HG03571 (cell line): ENCODE data around the gene RIC1.
"Not testable (repeated sequence)": the region's sequence is repeated elsewhere in the genome, so short reads cannot be mapped to it uniquely, and the experiment has no call there.

Experiments used
- ATAC-seq: cut with Tn5 transposase; IDR thresholded peaks from one replicate; pipeline ENCODE4 v1.9.1; 2021; ENCODE audit not compliant: unreplicated experiment

The RIC1 gene

DNA sequence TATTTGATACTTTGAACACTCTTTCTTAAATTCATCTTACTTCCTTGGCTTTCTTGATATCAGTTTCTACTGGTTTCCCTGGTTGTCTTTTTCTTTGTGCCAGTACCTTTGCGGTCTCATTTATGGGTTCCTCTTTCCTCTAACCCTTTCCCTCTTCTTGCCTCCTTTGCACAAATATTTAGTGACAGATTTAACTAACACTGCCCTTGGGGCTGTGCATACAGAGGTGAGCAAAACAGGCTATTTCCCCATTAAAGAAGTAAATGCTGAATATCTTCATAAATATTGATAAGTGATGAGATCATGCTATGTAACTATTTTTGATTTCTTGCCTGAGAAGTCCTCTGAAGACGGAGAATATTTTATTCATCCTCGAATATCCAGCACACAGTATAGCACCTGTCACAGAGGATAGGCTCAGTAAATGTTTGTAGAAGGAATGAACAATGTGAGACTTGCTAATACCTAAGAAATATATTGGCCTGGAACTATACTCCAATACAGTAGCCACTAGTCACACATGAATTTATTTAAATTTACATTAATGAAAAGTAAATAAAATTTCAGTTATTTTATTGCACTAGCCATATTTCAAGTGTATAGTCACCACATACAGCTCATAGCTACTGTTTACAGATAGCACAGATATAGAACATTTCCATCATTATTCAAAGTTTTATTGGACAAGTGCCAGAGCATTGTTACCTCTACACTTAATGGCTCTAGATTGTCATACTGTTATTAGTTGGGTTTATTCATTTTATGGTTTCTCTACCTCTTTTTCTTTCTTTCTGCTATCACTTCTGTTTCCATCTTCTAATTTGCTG, 90.4 kb downstream of the RIC1 start:
- no peak for ATAC-seq

DNA sequence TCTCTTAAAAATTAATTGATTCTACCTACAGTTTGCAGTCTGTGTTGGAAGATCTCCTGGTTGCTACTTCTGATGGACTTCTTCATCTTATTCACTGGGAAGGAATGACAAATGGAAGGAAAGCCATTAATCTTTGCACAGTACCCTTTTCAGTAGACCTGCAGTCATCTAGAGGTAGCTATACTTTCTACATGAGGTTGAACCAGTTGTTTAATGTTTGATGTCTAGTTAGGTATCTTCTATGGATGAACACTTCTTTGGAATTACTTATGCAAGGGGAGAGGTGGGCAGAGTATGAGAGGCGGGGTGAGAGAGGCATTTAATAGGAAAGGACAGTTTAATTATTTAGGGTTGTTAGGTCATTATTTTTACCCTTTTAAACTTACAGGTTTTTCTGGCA, 91.2 kb downstream of the RIC1 start:
- no peak for ATAC-seq

DNA sequence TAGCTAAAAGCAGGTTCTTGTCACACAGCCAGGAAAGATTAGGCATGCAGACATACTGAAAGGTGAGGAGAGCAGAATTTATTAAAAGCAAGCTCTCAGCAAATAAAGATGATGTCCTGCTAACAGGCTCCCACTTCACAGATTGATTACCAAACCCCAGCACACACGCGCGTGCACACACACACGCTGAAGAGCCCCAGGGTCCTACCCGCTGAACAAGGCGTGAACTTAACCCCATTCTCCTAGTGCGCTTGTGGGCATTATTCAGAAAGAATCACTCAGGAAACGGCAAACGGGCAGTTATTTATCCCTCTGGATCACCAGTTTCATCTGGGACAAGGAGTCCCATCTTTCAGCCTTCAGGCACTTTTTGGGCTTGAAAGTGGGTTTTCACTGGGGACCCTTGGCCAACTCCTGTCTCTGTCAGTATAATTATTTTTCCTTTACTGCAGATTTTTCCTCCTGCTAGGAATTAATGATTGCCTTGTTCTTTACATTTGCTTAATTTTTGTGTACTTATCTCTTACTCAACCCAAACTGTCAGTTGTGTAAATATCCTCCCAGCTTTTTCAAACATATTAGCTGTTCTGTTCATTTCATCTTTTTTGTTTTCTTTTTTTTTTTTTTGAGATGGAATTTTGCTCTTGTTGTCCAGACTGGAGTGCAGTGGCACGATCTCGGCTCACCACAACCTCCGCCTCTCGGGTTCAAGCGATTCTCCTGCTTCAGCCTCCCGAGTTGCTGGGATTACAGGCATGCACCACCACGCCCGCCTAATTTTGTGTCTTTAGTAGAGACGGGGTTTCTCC, 92.6 kb downstream of the RIC1 start:
- no peak for ATAC-seq

DNA sequence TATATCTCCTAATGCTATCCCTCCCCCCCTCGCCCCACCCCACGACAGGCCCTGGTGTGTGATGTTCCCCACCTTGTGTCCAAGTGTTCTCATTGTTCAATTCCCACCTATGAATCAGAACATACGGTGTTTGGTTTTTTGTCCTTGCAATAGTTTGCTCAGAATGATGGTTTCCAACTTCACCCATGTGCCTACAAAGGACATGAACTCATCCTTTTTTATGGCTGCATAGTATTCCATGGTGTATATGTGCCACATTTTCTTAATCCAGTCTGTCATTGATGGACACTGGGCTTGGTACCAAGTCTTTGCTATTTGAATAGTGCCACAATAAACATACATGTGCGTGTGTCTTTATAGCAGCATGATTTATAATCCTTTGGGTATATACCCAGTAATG, 93.8 kb downstream of the RIC1 start:
- not testable (repeated sequence) for ATAC-seq

DNA sequence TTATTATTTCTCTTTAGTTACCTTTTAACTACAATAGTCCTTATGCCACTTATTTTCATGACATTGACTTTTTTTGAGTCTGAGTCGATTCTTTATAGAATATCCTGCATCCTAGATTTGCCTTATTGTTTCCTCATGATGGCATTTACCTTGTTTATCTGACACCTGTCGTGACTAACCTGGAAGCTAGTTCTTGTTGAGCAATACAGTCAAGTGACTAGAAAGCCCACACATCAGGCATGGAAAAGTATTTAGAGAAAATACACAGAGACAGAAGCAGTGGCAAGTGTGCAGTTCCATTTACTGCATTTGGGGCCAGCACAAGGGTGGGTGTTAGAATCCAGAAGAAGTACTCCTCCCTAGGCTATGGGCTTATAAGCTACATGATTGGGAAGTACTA, 106.2 kb downstream of the RIC1 start:
- ATAC-seq, result no peak

DNA sequence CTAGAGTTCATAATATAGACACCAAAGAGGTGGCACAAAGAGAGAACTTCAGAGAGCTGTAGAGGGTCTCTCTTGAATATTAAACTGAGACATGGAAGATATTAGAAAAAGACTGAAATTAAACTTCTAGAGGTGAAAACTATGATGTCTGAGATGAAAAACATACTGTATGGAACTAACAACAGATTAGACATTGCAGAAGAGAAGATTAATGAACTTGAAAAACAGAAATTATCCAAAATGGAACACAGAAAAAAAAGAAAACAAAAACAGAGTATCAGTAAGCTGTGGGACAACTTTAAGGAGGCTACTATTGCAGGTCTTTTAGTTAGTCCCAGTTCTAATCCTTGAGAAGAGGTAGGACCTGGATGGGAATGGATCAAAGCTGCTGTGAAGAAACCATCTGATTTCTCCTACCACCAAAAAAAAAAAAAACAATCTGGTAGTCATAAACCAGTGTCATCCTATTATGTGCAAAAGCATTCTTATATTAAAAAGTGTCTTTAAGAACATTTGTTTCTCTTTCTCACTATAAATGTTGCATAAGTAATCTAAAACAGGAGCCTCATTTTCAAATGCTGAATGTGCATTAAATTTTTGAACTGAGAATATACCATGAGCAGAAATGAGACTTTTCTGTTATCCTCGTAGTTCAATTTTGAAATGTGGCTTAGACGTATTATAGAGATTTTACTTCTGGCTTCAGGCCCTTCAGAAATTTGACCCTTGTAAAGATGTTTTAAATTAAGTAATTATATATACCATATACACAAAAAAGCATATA, 107.8 kb downstream of the RIC1 start:
- no peak for ATAC-seq

DNA sequence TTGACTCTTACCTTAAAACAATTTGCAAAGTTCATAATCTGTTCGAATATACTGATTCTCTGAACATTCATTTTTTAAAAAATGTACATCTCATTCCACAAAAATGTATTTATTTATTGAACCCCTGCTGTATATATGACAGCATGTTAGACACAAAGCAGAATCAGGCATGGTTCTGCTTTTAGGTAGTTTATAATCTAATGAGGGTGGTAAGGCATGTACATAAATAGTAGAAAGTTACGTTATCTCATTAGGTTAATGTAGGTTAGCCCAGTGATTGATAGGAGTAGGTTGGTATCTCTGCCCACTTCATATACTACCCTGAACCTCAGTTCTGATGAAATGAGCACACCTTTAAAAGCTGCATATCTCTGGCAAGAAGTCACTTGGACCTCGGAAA, 114.2 kb downstream of the RIC1 start:
- ATAC-seq, result no peak

DNA sequence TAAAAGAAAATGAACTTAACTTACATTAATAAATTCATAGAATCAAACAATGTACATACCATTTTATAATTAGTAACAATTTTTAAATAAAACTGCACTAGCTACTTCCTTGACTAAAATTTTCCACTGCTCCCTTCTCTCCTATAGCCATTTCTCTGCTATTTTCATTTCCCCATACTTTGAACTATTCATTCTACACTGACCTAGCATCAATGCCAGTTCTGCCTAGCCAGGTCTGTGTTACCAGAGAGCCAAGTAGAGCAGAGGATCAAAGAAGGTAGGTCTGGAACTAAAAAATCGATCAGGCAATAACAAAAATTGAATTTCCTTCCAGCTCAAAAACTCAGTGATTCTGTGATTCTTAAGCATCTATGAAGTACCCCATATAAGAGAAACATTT, 119.5 kb downstream of the RIC1 start:
- ATAC-seq, result no peak

DNA sequence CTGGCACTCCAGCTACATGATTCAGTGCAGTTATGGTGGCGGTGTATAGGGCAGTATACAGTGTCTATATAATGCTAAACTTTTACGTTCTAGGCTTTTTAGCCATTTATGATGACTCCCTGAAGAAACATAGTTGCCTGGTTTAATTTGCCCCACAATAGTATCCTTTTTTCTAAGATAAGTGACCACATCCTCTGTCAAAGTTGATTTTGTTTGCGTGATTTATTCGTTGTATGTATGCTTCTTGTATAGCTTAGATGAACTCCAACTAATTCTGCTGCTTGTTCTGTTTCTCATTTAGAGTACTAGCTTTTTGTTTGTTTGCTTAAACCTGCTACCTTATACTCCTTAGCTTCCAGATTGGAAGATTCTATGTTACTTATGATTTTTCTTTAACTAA, 120.4 kb downstream of the RIC1 start:
- no peak for ATAC-seq

DNA sequence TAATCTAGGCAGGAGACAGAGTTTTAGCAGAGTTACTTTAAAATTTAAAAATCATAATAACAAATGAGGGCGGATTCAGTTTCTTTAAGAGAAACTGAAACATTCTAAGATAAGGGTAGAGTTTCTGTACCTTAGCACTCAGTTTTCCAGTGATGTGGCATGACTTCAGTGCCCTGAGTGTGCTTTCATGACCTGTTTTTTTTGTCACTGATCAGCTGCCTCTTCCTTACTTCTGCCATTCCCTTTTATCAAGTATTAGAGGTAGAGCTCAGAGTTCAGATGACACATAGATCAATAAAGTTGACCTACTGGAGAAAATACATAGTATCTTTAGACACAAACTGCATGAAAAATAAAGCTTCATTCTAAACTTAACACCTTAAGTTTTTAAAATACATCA, 121.7 kb downstream of the RIC1 start:
- ATAC-seq, result no peak

DNA sequence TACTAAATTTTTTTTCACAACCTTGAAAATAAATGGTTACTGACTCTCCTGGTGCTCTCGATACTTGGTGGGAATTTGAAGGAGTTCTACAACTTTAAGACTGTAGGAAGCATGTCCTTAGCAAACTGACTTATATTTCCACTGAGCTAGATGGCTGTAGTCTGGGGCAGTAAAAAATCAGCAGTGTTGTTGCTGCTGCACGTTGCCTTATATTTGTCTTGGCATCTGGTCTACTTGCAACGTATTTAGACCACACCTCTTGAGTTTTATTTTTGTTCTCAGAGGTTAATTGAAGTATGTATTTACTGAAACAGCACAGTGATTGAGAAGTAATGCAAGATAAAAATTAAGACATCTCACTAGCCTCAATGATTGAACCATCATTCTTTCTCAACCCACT, 127.7 kb downstream of the RIC1 start:
- ATAC-seq, result no peak

DNA sequence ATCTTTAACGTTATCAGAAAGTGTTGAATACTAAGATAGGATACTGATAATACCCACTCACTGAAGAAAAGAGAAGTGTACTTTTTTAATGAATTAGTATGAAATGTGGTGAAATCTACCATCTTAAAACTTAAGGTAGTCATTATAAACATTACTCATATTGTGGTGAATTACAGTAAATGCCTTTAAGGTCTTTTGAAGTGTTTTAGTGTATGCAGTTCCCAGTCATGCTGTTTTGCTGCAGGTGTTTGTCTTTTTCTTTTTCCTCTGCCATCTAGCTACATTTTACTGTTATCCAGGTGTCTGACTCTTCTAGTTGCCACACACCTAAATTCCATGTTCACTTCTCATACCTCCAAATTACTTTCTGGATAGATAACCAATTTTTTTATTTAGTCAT, 131.4 kb downstream of the RIC1 start:
- ATAC-seq, result no peak

DNA sequence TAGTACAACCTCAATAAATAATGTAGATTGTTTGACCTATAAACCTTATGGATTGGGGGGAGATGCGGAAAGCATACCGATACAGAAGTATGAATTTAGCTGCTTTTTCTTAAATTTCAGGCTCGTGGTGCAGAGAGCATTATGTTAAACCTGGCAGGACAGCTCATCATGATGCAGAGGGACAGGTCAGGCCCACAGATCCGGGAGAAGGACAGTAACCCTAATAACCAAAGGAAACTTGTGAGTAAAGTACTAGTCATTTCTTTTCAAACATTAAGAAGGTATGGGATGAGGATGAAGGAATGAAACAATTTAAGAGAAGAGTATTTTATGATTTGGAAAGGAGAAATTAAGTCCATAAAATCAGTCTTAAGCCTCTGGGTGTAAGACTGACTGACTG, 133.5 kb downstream of the RIC1 start:
- ATAC-seq, result no peak

DNA sequence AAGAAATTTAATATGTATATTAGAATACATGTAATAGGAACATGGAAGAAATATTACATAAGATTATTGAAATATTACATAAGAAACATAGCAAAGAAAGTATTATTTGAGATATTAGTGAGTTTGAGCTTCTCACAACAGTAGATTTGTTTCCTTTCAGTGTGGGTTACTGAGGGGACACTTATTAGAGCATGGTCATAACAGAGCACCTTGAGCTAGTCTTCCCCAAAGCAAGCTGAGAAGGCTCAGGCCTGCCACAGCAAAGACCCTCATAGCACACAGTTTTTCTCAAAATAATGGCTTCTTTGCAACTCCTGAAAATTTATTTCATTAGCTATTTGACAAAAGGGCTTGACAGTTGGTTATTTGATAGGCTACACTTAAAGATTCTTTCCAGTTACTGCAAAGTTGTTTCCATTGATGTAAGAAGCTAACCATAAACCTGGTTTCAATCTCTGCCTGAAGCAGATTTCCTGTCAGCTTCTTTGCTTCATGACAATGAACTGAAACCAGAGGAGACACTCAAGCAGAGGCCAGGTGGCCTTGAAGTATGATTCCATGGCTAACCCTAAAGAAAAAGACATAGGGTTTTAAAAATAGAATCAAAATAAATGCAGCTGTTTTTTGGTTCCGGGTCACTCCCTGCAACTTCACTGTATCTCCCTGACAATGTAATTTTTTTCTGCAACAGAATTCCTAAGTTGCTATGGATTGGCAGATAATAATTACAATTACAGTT, 135.4 kb downstream of the RIC1 start:
- ATAC-seq, result peak; percentile 82

DNA sequence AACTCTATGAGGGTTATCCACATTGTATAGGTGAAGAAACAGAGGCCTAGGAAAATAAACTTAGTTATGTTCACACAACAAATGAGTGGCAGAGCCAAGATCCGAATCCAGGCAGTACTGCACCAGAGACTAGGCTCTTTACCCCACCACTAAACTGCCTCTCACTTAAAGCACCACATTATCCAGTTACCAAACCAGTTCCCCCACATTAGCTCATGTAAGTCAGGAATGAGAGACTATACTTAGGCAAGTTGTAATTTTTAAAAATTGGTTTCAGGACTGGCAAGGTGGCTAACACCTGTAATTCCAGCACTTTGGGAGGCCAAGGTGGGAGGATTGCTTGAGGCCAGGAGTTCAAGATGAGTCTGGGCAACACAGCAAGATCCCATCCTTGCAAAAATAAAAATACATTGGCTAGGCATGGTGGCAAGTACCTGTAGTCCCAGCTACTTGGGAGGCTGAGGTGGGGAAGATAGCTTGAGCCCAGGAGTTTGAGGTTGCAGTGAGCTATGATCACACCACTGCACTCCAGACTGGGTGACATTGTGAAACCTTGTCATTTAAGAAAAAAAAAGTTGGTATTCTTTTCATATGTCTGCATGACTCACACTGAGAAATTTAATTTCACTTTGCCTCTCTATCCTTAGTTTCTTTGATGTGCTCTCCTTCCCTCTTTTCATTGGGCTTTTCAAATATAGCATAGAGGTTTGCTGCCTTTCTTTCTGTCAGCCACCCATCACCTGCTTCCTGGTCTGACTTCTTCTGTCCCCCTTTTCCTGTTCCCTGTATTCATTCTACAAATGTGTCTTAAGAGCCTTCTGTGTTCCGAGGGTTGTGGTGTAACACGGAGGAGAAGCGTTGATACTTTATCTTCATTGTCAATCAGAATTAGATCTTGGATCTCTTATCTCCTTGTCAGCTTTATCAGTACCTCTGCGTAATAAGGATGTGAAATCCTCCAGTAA, 139.3 kb downstream of the RIC1 start:
- ATAC-seq, result no peak

DNA sequence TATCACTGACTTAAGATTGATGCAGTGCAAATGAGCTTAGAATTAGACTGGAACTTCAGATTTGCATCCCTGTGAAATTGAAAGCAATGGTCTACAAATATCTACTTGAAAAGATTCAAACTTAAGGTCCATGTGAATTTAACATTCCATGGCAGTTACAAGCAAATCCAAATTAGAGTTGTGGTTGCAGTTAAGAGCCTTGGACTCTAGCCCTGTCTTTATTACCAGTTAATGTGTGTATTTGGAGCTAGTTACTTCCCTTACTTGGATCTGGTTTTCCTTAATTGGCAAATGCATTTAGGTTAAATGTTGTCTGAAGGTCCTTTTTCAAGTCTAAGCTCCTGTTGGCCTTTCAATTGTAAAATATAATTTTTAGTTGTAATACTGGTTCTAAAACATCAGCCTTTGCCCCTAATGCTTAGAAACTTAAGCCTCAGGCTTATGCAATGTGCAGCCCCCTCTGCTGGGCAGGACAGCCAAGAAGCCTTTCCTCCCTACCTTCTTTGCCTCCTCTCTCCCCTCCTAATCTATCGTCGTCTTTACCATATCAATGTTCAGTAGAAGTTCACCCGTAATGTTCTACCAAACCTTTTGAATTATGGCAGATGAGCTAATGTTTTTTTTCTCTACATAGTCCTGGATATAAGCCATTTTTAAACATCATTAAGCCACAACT, 144.6 kb downstream of the RIC1 start:
- ATAC-seq, result no peak

DNA sequence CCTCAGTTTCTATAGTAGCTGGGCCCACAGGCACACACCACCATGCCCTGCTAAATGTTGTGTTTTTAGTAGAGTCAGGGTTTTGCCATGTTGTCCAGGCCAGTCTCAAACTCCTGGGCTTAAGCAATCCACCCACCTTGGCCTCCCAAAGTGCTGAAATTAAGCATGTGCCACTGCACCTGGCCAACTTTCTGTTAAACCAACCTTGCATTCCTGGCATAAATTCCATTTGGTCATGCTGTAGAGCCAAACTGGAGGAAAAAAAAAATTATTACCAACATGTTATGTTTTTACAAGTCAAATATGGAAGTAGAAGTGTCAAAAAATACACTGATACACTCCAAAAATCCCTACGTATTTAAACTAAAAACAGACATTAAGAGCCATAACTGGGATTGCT, 149.9 kb downstream of the RIC1 start:
- ATAC-seq, result no peak

DNA sequence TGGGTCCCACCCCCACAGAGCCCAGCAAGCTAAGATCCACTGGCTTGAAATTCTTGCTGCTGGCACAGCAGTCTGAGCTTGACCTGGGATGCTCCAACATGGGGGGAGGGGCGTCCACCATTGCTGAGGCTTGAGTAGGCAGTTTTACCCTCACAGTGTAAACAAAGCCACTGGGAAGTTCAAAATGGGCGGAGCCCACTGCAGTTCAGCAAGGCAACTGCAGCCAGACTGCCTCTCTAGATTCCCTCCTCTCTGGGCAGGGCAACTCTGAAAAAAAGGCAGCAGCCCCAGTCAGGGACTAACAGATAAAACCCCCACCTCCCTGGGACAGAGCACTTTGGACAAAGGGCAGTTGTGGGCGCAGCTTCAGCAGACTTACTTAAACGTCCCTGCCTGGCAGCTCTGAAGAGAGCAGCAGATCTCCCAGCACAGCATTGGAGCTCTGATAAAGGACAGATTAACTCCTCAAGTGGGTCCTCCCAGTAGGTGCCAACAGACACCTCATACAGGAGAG, 150.9 kb downstream of the RIC1 start:
- ATAC-seq, result not testable (repeated sequence)

DNA sequence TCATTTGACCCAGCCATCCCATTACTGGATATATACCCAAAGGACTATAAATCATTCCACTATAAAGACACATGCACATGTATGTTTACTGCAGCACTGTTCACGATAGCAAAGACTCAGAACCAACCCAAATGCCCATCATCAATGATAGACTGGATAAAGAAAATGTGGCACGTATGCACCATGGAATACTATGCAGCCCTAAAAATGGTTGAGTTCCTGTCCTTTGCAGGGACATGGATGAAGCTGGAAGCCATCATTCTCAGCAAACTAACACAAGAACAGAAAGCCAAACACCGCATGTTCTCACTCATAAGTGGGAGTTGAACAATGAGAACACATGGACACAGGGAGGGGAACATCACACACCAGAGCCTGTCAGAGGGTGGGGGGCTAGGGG, 154.5 kb downstream of the RIC1 start:
- ATAC-seq, result not testable (repeated sequence)
